AG09319 (cell line): ENCODE results near the gene PSMG4.

Experiments
- DNase-seq: peaks from one replicate; pipeline ENCODE4 v3.0.0-alpha.2; 2010; ENCODE audit warnings: low read depth; ENCODE audit errors: extremely low read depth
- CTCF ChIP-seq: IDR thresholded peaks from 2 replicates; pipeline ENCODE4 v1.5.1; 2011; ENCODE audit warnings: low read depth, mild to moderate bottlenecking, inconsistent platforms, low read length, moderate library complexity

PSMG4 gene

GRCh38 chr6:3316818-3317217 is 58.1 kb downstream of the PSMG4 start:
- no peak for TF ChIP-seq CTCF
- no peak for DNase-seq
